NCI-H82 treated with DMSO at 0.1 percent for 48 hours (cell line): ENCODE data around the gene HTR6.
"Not testable (repeated sequence)": the region's sequence is repeated elsewhere in the genome, so short reads cannot be mapped to it uniquely, and the experiment has no call there.

Experiments
- DNase-seq: peaks from one replicate; lab custom pipeline; 2025; ENCODE audit not compliant: unreplicated experiment; lab: John Stamatoyannopoulos, UW

HTR6 gene

DNA sequence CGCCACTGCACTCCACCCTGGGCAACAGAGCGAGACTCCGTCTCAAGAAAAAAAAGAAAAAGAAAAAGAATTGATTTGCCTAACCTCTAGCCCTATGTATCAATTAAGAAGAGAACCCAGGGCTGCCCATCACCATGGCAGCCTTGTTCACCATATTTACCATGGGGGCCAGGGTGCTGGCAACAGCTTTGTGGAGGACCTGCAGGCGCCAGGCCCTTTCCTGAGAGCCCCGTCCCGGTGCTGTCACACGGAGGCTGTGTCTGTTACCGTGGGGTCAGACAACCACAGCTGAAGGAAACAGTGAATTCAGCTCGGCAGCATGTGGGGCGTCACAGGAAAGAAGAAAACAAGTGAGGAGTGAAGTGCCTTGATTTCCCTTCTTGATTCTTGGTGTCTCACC is 27.1 kb upstream of the HTR6 start:
- DNase-seq: no peak

DNA sequence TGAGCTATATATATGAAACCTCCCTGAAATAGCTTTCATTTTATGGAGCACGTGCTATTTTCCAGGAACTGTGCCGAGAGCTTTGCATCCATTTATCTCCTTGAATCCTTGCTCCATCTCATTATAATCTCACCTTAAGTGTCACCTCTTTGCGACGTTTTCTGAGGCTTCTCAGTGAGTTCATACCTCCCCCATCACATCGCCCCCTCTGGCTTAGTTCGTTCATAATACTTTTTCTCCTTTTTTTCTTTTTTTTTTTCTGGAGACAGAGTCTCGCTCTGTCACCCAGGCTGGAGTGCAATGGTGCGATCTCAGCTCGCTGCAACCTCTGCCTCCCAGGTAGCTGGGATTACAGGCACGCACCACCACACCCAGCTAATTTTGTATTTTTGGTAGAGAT is 25.4 kb upstream of the HTR6 start:
- not testable (repeated sequence) for DNase-seq

DNA sequence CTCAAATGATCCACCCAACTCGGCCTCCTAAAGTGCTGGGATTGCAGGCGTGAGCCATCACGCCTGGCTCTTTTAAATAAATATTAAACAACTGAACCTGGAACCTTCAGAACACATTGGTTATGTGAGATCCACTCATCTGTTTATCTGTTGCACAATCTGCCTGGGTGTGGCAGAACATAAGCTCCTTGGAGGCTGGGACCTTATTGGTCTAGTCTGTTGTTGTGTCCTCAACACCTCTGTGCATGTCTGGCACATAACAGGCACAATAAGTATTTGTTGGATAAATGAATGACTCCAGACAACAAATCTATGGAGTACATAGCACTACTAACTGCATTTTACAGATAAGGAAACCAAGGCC is 24.7 kb upstream of the HTR6 start:
- no peak for DNase-seq

DNA sequence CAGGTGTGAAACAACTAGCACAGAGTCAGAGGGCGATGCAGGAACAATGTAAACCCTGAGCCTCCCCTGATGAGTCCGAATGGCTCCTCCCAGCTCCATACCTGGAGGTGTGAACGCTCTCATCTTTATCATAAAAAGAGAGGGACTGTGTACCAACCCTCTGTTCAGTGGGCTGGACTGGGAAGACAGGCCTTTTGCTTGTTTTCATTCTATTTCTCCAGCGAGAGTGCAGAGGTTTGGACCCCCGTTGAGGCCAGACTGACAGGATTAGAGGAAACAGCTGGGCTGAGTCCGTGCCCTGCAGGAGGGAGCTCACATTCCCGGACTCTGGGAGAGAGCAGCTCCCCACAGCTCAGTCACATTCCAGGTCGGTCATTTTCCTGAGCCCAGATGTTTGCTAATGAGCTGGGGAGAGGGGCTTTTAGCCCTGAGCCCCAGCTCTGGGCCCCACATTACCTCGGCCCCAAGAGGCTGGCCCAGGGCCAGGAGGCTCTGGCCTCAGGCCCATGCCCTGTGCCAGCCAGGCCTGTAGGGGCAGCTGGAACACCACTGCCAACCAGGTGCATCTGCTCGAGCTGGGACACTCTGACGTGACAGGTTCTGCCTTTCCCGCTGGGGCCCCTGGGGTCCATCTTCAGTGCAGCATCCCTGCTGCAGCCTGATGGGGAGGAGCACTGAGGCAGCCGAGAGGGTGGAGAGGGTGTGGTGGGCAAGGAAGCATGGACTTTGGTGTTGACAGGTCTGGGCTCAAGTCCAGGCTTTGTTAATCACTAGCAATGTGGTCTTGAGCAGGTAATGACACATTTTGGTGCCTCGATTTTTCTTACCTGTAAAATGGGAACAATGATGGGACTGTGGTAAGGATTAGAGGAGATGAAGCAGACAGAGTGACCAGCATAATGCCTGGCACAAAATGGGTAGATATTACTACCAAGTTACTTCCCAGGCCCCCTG is 24.0 kb upstream of the HTR6 start:
- DNase-seq: no peak

DNA sequence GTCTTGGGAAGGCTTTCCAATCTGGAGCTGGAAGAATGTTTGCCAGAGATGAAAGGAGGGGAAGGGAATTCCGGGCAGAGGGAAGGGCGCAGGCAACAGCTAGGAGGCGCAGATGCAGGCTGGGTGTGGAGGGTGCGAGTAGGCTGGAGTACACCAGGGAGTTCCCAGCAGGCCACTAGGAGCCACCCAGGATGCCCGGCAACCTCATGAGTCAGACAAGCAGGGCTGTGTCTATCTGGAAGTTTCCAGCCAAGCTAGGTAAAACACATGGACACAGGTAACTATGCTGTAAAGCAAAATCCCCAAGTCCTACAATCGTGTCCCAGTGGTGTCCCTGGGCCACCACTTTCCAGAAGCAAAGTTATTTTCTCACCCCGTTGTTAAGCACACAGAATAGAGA is 21.6 kb upstream of the HTR6 start:
- peak; percentile 14 for DNase-seq

DNA sequence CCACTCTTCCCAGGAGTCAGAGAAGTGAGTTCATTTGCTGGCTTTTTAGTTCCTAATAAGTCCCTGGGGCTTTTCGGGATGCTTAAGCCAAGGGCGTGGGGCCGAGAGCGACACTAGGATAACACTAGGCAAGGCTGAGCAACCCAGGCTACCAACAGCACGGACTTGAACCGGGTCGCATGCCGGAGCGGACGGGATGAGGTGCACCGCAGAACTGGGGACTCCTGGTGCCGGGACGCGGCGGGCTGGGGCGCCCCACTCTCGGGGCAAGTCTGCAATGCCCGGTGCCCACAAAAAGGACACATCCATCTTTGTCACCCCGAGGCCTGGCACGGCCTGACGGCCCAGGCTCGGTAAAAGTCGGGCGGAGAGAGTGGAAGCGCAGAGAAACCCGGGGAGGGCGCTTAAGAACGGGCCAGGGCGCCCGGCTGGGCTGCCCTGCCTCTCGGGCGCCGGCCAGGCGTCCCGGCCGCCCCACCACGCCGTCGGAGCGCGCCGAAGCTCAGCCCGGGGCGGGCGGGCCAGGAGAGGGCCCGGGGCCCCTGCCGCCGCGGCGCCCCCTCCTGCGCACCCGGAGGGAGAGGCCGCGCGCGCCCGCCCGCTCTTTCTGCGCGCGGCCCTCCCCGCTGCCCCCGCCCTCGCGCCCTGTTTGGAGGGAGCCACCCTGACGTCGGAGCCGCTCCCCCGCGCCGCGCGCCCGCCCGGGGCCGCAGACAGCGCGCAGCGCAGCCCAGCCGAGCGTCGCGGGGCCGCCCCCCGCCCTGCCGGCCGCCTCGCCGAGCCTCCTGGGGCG is 20.9 kb upstream of the HTR6 start, which contains the start of gene NBL1:
TSS of gene NBL1 (plus strand) at position 710 of the 793 bp plus-strand sequence. CDS start 10,720 bp downstream, outside the sequence.
- DNase-seq: no peak

DNA sequence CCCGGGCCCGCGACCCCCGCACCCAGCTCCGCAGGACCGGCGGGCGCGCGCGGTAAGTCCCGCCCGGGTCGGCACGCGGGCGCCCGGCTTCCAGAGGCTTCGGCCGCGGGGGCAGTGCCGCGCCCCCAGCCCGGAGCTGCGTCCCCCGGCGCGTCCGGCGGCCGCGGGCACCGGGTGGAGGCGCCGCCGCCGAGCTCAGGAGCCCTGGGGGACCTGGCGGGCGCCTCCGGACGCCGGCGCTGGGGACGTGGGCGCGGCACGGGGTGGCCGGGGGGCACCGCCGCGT is 20.3 kb upstream of the HTR6 start:
- no peak for DNase-seq

DNA sequence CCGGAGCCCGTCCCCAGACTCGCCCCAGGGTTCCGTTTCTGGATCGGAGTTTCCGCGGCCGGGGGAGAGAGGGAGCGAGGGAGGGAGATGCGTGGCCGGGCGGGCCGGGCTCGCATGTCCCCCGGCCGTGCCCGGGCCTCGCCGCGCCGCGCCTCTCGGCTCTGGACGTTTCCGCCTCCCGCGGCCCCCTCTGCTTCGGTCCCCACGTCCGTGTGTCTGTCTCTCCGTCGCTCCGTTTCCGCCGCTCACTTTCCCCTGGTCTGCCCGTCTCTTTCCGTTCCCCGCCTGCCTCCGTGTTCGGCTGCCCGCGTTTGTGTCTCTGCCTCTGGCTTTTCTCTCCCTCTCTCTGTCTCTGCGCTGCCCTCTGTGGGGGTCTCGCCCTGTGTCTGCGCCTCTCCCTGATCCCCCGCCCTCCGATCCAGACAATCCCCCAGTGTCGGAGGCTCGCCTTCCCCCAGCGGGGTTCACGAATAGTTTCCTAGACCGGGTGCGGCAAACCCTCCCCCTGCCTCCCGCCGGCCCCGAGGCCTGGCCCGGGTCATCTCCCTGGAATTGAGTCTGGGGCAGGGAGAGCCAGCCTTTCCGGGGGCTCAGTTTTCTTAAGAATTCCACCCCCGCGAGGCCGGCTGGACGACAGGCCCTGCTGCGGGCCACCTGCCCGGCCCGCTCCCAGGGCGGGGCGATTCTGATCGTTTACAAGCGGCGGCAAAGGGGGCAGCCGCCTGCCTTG is 19.8 kb upstream of the HTR6 start:
- DNase-seq: no peak

DNA sequence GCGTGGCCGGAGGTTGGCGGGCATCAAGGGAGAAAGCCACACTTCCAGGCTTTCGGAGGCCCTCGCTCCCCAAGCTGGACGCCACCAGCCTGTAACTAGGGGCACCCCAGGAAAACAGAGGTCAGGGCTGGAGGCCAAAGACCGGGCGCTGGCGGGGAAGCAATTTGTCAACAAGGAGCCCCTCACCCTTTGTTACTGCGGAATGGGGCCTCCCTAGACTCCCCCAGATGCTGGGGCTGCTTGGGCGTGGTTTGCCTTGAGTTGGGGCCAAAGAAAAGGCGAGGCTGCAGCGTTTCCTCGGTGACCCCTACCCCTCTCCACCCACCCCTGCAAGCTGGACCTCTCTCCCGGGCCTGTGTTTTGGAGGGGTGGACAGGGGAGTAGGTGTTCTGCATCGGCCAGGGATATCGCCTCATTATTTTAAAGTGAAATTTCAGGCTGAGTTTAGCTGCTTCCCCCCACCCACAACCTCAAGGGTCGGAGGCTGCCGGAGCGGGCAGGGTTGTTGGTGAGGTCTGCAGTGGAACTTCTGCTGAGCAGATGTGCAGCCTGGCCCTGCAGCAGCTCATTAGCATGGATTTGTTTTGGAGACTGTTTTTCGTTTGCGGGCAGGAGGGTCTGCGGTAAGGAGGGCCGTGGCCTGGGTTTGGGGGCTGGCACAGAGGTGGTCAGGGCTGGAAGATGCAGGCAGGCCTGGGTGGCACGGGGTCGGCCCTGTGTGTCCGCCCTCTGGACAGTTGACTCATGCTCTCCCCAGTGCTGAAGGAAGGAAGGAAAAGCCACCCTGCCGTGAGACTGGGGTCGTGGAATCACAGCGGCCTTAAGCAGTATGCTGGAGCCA is 19.0 kb upstream of the HTR6 start:
- DNase-seq: no peak

DNA sequence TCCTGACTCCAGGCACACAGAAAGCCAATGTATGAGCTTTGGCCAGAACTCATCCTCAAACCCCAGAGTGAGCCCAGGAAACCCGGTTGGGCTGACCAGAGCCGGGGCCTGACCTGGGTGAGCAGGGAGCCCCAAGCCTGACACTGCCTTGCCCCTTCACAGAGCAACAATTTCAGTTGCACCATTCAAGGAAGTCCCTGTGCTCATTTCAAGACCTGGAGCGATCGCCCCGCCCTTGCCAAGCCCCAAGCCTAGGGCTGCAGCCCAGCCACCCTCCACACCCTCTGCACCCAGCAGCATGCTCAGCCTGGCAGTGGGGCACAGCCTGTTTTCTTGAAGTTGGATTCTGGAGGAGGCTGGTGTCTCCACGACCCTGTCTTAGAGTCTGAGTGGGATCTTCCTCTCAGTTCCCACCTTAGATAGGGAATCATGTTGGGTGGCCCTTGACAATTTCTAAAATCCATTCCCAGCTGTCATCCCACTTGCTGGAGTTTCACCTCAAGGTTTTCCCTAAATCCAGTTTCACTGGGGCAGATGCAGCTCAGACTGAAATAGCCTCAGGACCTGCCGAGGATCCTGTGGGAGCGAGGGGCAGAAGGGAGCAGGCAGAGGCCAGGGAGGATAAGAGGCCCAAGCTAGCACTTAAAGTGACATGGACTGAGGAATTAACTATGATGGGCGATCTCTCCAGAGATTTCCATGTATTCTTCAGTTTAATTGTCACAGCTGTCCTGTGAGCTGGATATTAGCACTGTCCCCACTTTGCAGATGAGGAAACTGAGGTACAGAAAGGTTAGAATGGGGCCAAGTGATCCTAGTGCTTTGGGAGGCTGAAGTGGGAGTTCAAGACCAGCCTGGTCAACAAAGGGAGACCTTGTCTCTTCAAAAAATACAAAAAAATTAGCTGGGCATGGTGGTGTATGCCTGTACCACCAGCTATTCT is 18.0 kb upstream of the HTR6 start:
- DNase-seq: no peak

DNA sequence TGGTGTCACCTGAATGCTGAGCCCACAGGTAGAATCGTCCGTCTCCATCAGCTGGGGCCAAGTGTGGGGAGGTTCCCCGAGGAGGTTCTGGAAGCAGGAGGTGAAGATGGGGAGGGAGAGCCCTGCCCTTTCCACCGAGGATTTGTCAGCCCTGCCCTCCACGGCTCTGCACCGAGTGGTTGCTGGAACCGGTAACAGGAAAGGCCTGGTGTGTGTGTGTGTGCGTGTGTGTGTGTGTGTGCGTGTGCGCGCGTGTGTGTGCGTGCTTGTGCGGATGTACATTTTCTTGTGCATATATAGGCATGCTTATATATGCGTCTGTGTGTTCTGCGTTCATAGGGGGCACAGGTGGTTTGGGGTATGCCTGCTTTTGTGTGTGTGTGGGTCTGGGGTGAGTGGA is 17.0 kb upstream of the HTR6 start:
- DNase-seq: no peak

DNA sequence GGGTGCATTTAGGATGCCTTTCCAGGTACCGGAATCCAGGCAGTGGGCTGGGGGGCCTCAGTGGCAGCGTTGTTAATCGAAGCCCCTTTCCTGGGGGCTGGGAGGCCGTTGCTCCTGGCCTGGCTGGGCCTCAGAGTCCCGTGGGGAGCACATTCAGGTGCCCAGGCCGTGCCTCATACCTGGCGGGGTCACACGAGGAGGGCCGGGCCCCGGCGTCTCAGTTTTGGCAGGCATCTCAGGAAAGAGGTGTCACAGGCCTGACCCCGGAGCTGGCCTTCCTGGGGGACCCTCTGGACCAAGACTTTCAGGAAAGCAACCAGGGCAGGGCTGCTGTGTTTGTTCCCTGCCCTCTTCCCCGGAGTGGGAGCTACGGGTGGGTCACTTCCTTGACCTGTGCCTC is 16.4 kb upstream of the HTR6 start:
- DNase-seq: no peak

DNA sequence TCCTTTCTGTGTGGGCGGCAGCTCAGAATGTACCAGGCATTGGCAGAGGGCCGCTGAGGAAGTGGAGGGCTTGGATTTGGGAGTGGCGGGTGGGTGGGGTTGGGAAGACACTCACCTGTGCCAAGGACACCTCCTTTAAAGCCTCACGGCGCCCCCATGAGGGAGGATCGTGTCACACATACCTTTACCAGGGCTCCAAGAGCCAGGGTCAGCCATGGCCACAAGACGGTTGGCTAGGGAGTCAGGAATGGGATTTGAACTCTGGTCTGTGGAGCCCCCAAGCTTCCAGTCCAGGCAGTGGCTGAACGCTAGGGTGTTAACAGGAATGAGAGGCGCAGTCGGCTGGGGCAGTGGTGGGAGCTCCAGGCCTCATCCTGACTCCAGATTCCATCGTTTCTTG is 16.0 kb upstream of the HTR6 start:
- DNase-seq: no peak

DNA sequence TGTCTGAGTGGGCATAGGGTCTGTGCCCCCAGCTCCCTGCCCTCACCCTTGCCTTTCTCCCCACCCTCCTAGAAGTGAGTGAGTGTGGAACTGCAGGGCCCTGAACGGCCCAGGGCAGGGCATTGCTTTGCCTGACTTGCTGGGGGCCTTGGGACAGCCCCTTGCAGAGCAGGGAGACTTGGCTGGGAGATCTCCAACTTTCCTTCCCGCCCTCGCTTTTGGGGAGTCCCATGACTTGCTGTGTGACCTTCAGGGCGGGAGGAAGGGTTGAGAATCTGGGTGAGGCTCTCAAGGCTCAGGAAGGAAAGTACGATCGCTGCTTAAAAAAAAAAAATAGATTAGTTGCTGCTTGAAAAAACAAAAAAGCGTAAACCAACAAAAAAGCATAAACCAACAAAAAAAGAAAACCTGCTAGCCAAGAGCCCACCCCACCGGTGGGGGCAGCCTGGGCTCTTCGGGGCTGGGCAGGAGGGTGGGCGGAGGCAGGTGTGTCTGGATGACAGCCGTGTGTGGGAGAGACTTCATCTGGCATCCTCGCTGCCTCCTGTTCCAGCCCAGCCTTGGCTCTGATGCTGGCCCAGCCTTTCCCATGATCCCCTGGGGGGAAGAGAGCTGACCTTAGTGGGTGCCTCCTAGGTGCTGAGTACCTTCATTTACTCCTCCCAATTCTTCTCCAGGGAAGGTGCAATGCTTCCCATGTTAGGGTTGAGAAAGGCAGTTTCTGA is 14.1 kb upstream of the HTR6 start:
- no peak for DNase-seq

DNA sequence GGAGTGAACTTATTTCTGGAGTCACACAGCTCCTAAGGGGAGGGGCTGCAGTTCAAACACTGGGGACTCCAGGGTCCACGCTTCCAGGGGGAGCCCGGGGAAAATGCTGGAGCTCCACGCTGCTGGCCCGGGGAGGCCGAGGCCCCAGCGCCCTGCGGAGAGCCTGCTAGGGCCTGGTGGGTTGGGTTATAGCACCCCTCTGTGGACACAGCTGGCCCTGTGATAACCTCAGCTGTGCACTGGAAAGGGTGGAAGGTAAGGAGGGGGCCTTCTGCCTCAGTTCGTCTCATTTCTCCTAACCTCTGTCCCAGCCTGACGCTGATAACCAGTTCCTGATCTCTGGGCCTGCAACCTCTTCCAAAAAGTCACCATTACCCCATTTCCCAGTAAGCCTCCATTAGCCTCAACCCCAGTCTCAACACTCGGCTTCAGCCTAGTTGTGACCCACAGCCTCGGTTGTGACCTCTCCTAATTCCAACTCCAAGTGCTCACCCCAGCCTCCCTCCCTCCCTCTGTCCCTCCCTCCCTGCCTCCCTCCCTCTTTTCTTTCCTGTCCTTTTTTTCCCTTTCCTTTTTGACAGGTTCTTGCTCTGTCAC is 13.4 kb upstream of the HTR6 start:
- no peak for DNase-seq

DNA sequence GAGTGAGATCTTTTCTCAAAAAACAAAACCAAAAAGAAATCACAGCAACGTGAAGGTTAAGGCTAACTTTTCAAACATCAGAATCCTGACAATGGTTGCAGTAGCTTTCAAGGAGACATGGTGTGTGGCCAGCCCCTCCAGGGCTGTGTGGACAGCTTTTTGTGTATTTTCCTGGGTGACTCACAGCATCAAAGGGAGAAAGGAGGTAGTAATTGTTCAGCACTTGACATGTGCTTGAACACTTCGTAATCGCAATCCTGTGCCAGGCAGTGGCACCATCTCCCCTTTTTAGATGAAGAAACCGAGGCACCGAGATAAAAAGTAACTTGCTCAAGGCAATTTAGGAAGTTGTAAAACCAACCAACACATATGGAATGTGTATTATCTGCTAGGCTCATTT is 10.3 kb upstream of the HTR6 start:
- no peak for DNase-seq

DNA sequence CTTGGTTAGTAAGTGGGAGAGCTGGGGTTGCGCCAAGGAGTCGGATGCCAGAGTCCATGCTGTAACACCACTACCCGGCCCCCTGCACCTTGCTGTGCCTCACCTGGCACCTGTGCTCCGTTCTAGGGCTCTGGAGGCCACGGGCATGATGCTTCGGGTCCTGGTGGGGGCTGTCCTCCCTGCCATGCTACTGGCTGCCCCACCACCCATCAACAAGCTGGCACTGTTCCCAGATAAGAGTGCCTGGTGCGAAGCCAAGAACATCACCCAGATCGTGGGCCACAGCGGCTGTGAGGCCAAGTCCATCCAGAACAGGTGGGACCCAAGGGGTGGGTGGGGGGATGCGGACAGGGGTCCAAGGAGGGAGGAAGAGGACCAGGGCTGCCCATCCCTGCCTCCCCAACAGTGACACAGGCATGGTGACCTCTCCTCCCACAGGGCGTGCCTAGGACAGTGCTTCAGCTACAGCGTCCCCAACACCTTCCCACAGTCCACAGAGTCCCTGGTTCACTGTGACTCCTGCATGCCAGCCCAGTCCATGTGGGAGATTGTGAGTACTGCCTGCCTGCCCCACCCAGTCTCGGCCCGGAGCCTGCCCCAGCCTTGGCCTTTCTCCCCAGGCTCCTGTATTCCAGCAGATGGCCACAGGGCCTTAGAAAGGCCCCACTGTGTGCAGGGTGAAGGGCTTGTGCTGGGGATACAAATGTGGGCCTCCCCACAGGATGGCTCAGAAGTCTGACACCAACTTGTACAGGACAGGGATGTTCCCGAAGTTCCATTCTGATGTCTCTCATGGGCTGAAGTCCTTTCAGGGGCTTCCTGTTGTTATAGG is 9.6 kb upstream of the HTR6 start:
- DNase-seq: no peak

DNA sequence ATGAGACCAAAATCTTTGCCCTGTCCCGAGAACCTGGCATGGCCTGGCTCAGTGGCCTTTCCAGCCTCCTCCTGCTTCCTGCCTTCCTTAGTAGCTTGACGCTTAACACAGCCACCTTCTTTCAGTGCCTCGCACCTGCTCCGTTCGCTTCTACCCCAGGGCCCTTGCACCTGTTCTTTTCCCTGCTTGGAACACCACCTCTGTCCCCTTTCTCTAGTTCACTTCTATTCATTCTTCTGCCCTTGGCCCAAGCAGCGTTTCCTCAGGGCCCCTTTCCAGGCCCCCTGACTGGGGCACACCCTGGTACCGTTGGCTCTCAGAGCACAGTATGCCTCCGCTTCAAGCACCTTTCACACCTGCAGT is 9.0 kb upstream of the HTR6 start:
- no peak for DNase-seq
